H1 (cell line): Measurements from ENCODE around the gene DEFB131A. TPM values are rescaled to one million over a fixed set of nuclear protein-coding genes. Genes with fewer than 3 reads are reported as not detected.
"Not testable (repeated sequence)": the region's sequence is repeated elsewhere in the genome, so short reads cannot be mapped to it uniquely, and the experiment has no call there.

Experiments used
- CTCF ChIA-PET: fragments of 300-600 bp; sonication (Branson Sonifier 250); formaldehyde crosslinking; loops from one replicate; lab custom pipeline; 2021; ENCODE audit not compliant: partially characterized antibody; lab: Charles Lee
- POLR2A ChIA-PET: fragments of 300-600 bp; sonication (Branson Sonifier 250); formaldehyde crosslinking; loops from one replicate; lab custom pipeline; 2021; ENCODE audit warnings: inconsistent platforms; ENCODE audit not compliant: partially characterized antibody; lab: Charles Lee
- DNase-seq, 2 experiments: peaks; one replicate each; pipeline versions ENCODE4 v3.0.0 to v3.0.0-alpha.2; 2010 to 2022; ENCODE audit warnings: low spot score in 2 of 2, low read depth in 1 of 2, mixed read lengths in 1 of 2
- FAIRE-seq: peaks from 2 replicates; lab custom pipeline; 2011; peaks lifted over from hg19 to GRCh38; lab: Jason Lieb, UNC
- H2AFZ ChIP-seq: 2 replicates; pipeline ENCODE4 v1.8.1; 2012; ENCODE audit warnings: low read length, inconsistent platforms
- H2AK5ac ChIP-seq: 2 replicates; pipeline ENCODE4 v1.6.1; 2013; ENCODE audit warnings: low read depth, low read length
- H2BK120ac ChIP-seq: replicated peaks from 2 replicates; pipeline ENCODE3; 2013; ENCODE audit warnings: low read depth, low read length, inconsistent platforms
- H2BK12ac ChIP-seq: 2 replicates; pipeline ENCODE4 v1.6.1; 2013; ENCODE audit warnings: low read depth, low read length
- H2BK15ac ChIP-seq: 2 replicates; pipeline ENCODE4 v1.6.1; 2013; ENCODE audit warnings: low read length
- H2BK20ac ChIP-seq: 2 replicates; pipeline ENCODE4 v1.6.1; 2013; ENCODE audit warnings: low read length
- H2BK5ac ChIP-seq: 2 replicates; pipeline ENCODE4 v1.6.1; 2013; ENCODE audit warnings: low read depth, low read length
- H3K14ac ChIP-seq: 2 replicates; pipeline ENCODE4 v1.6.1; 2013; ENCODE audit warnings: inconsistent platforms; ENCODE audit not compliant: insufficient read length
- H3K18ac ChIP-seq: 2 replicates; pipeline ENCODE4 v1.6.1; 2013; ENCODE audit warnings: low read length; ENCODE audit errors: extremely low read depth
- H3K23ac ChIP-seq: 2 replicates; pipeline ENCODE4 v1.6.1; 2013; ENCODE audit warnings: inconsistent platforms; ENCODE audit not compliant: insufficient read length
- H3K23me2 ChIP-seq: 2 replicates; pipeline ENCODE4 v1.6.1; 2013; ENCODE audit warnings: low read depth, low read length
- H3K27ac ChIP-seq: 2 replicates; pipeline ENCODE4 v1.6.1; 2011; ENCODE audit warnings: low read depth, low read length, inconsistent platforms
- H3K27me3 ChIP-seq, 4 experiments: replicated peaks in 1 of 4; 1 replicate in 1 of 4; 2 replicates in 3 of 4; pipeline versions ENCODE4 v1.6.1 to v1.8.1; 2011 to 2013; ENCODE audit warnings: low read length in 3 of 4, mild to moderate bottlenecking in 3 of 4, inconsistent platforms in 2 of 4, mixed read lengths in 2 of 4, moderate library complexity in 1 of 4; ENCODE audit not compliant: control insufficient read depth in 3 of 4, insufficient read depth in 3 of 4; ENCODE audit errors: extremely low read depth in 1 of 4
- H3K36me3 ChIP-seq, 4 experiments: 2 replicates each; pipeline versions ENCODE4 v1.6.1 to v1.8.1; 2011 to 2013; ENCODE audit warnings: mild to moderate bottlenecking in 4 of 4, low read length in 3 of 4, moderate library complexity in 2 of 4, control low read depth in 1 of 4, inconsistent platforms in 1 of 4; ENCODE audit not compliant: insufficient read depth in 4 of 4, control insufficient read depth in 2 of 4
- H3K4ac ChIP-seq: replicated peaks from 2 replicates; pipeline ENCODE3; 2013; ENCODE audit warnings: low read length, low read depth, mixed read lengths, inconsistent platforms; ENCODE audit not compliant: insufficient read length
- H3K4me1 ChIP-seq, 4 experiments: replicated peaks in 1 of 4; 1 replicate in 1 of 4; 2 replicates in 3 of 4; pipeline versions ENCODE4 v1.6.1 to v1.8.1; 2011 to 2013; ENCODE audit warnings: low read length in 3 of 4, inconsistent platforms in 2 of 4, mixed read lengths in 1 of 4; ENCODE audit not compliant: insufficient read depth in 4 of 4, control insufficient read depth in 3 of 4
- H3K4me2 ChIP-seq, 2 experiments: 2 replicates each; pipeline versions ENCODE4 v1.6.1 to v1.8.1; 2011 to 2013; ENCODE audit warnings: low read depth in 2 of 2, low read length in 2 of 2, control low read depth in 1 of 2, inconsistent platforms in 1 of 2, mild to moderate bottlenecking in 1 of 2; ENCODE audit not compliant: insufficient read depth in 1 of 2
- H3K4me3 ChIP-seq, 4 experiments: fragments of 200-600, 300-600 bp in 1 of 4; sonication (generic), shearing (Covaris generic), sonication (Bioruptor Twin) in 1 of 4; 2 replicates each; pipeline versions ENCODE4 v1.5.1 to v1.8.1; 2011 to 2016; ENCODE audit warnings: low read length in 4 of 4, low read depth in 3 of 4, control low read depth in 2 of 4, inconsistent platforms in 2 of 4, mild to moderate bottlenecking in 2 of 4, mixed read lengths in 1 of 4, moderate library complexity in 1 of 4; ENCODE audit not compliant: insufficient read depth in 2 of 4; ENCODE audit errors: extremely low read depth in 1 of 4
- H3K56ac ChIP-seq: replicated peaks from 2 replicates; pipeline ENCODE3; 2013; ENCODE audit warnings: low read depth, mild to moderate bottlenecking, mixed read lengths, low read length, inconsistent platforms; ENCODE audit not compliant: insufficient read length
- H3K79me1 ChIP-seq: 2 replicates; pipeline ENCODE4 v1.6.1; 2013; ENCODE audit warnings: low read depth, low read length, control low read depth
- H3K79me2 ChIP-seq, 2 experiments: 2 replicates each; pipeline versions ENCODE4 v1.6.1 to v1.8.1; 2012 to 2013; ENCODE audit warnings: low read length in 2 of 2, mild to moderate bottlenecking in 2 of 2, inconsistent platforms in 1 of 2; ENCODE audit not compliant: insufficient read depth in 2 of 2, control insufficient read depth in 1 of 2
- H3K9ac ChIP-seq, 4 experiments: replicated peaks in 1 of 4; 1 replicate in 1 of 4; 2 replicates in 3 of 4; pipeline versions ENCODE4 v1.6.1 to v1.8.1; 2011 to 2013; ENCODE audit warnings: low read depth in 3 of 4, low read length in 3 of 4, control low read depth in 2 of 4, mild to moderate bottlenecking in 2 of 4, moderate library complexity in 2 of 4, inconsistent platforms in 1 of 4; ENCODE audit errors: extremely low read depth in 1 of 4
- H3K9me3 ChIP-seq, 2 experiments: 2 replicates each; pipeline versions ENCODE4 v1.6.1 to v1.8.1; 2012 to 2013; ENCODE audit warnings: mild to moderate bottlenecking in 2 of 2, moderate library complexity in 2 of 2, control low read depth in 1 of 2, inconsistent platforms in 1 of 2, low read depth in 1 of 2, low read length in 1 of 2, mixed read lengths in 1 of 2; ENCODE audit not compliant: insufficient read depth in 2 of 2
- H4K20me1 ChIP-seq, 2 experiments: replicated peaks in 1 of 2; 2 replicates each; pipeline versions ENCODE3 to v1.8.1; 2011 to 2013; ENCODE audit warnings: inconsistent platforms in 2 of 2, low read length in 2 of 2, mild to moderate bottlenecking in 1 of 2; ENCODE audit not compliant: insufficient read depth in 2 of 2, control insufficient read depth in 1 of 2
- H4K5ac ChIP-seq: 2 replicates; pipeline ENCODE4 v1.6.1; 2013; ENCODE audit warnings: low read length, low read depth, mixed read lengths, inconsistent platforms; ENCODE audit not compliant: insufficient read length
- H4K8ac ChIP-seq: 2 replicates; pipeline ENCODE4 v1.8.0; 2013; ENCODE audit warnings: mild to moderate bottlenecking, moderate library complexity, low read length, inconsistent platforms; ENCODE audit not compliant: insufficient read depth; ENCODE audit errors: extremely low read depth
- H4K91ac ChIP-seq: replicated peaks from 2 replicates; pipeline ENCODE3; 2013; ENCODE audit warnings: low read length, mixed read lengths, inconsistent platforms; ENCODE audit not compliant: insufficient read length
- CTCF ChIP-seq, 3 experiments: IDR thresholded peaks; 1 replicate in 2 of 3; 2 replicates in 1 of 3; pipeline versions ENCODE4 v1.5.1 to v1.6.1; 2011; ENCODE audit warnings: low read length in 3 of 3, mild to moderate bottlenecking in 3 of 3, inconsistent platforms in 2 of 3, low read depth in 1 of 3, moderate library complexity in 1 of 3; ENCODE audit not compliant: insufficient read depth in 1 of 3; ENCODE audit errors: control extremely low read depth in 1 of 3
- E2F6 ChIP-seq: IDR thresholded peaks from 2 replicates; pipeline ENCODE4 v1.6.1; 2012; ENCODE audit warnings: inconsistent platforms
- MAX ChIP-seq: IDR thresholded peaks from 2 replicates; pipeline ENCODE4 v1.6.1; 2012; ENCODE audit warnings: inconsistent platforms
- RAD21 ChIP-seq, 2 experiments: IDR thresholded peaks in 1 of 2; conservative IDR thresholded peaks in 1 of 2; 2 replicates each; pipeline ENCODE4 v1.6.1; 2011; ENCODE audit warnings: low read depth in 2 of 2, low read length in 2 of 2, improper control_type of control experiment in 1 of 2, inconsistent platforms in 1 of 2, mild to moderate bottlenecking in 1 of 2, moderate library complexity in 1 of 2
- WGBS, 2 experiments: shearing (Covaris generic) in 1 of 2; methylation state at CpG; one replicate each; pipeline versions ENCODE4 v1.1.6 to v1.1.7; 2013 to 2015; ENCODE audit warnings: low lambda C conversion rate in 2 of 2, mixed read lengths in 2 of 2, inconsistent platforms in 1 of 2, low coverage in 1 of 2, missing lambda C conversion rate in 1 of 2; ENCODE audit not compliant: insufficient replicate concordance in 2 of 2, insufficient coverage in 1 of 2, insufficient read length in 1 of 2; ENCODE audit errors: extremely low coverage in 1 of 2, missing lambda C conversion rate in 1 of 2; 5-methylcytosine and 5-hydroxymethylcytosine counted together
- polyA plus RNA-seq, 7 experiments: library from polyadenylated mRNA; depleted of rRNA in 3 of 7; stranded (reverse) in 5 of 7; unstranded in 2 of 7; fragments of >200 nt in 5 of 7; fragments of 200-250 nt in 2 of 7; gene quantifications; 1 replicate in 5 of 7; 2 replicates in 1 of 7; 4 replicates in 1 of 7; pipeline versions ENCODE4 v1.2.1 to v1.2.3, GENCODE V29; 2011 to 2013; ENCODE audit warnings: missing spikeins in 2 of 7, mixed read lengths in 2 of 7
- total RNA-seq: library from RNA; stranded (reverse); fragmentation: NEBNext Ultra II Directional; extraction: Animal tissue kit (Norgen Biotek cat#: 25700); gene quantifications from 2 replicates; pipeline ENCODE4 v1.2.1, GENCODE V29; 2021

DEFB131A gene
- total and polyA plus RNA-seq, 2 of the 8 experiments (the other 6 are each of a cell fraction or from before 2014, with no cell fraction given), result not detected

GRCh38 chr4:9495443-9495842 lies 51.2 kb downstream of the DEFB131A start:
- H3K9ac ChIP-seq, POLR2A ChIA-PET, H3K14ac ChIP-seq, H2BK120ac ChIP-seq, H3K56ac ChIP-seq, H3K4ac ChIP-seq, H3K79me2 ChIP-seq, H3K23ac ChIP-seq, H3K4me3 ChIP-seq, H3K4me1 ChIP-seq, H3K27me3 ChIP-seq, H4K5ac ChIP-seq, H3K9me3 ChIP-seq, H3K4me2 ChIP-seq, H4K20me1 ChIP-seq, H3K18ac ChIP-seq, H3K36me3 ChIP-seq, H2AK5ac ChIP-seq, H4K91ac ChIP-seq, FAIRE-seq, H3K27ac ChIP-seq, H2BK15ac ChIP-seq, H2BK5ac ChIP-seq, H3K79me1 ChIP-seq, H2BK12ac ChIP-seq, H2AFZ ChIP-seq, H3K23me2 ChIP-seq, H4K8ac ChIP-seq, H2BK20ac ChIP-seq: not testable (repeated sequence)
- TF ChIP-seq RAD21 (IDR thresholded peaks at IDR 0.05 in 1 of 2, conservative IDR thresholded peaks at IDR 0.05 in 1 of 2; ENCODE audit: low read depth in 2 of 2, low read length in 2 of 2) (peak; percentile 73 to 74), CTCF (IDR thresholded peaks at IDR 0.05; ENCODE audit: control extremely low read depth in 1 of 3, insufficient read depth in 1 of 3, low read depth in 1 of 3, low read length in 3 of 3) (peak; percentile 55 to 76 (median 73)), E2F6 (peak; percentile 36), MAX (peak; percentile 39; the same call in 1 of the 2 replicates)
- 29% methylated on average over 9 of the region's 12 CpGs; no CpG with 5 or more reads in 1 of the 2 experiments for WGBS, 2 experiments
- CTCF ChIA-PET, result interaction anchor here (0.6 to 1.6 kb wide), 7 partner anchors 13 to 273 kb away, joined by 3 to 5 read pairs (median 3); no protein-coding TSS in a partner anchor
- peak; percentile 70 to 97 for DNase-seq
